ENCODE measurements around the gene CCL20. TPM values are rescaled to one million over a fixed set of nuclear protein-coding genes. Genes with fewer than 3 reads are reported as not detected.

Gene CCL20
- total and polyA plus RNA-seq, 2 donors (not counting 3 experiments of a cell fraction or from before 2014, with no cell fraction given) = 0.32 TPM; not detected in 1

DNA sequence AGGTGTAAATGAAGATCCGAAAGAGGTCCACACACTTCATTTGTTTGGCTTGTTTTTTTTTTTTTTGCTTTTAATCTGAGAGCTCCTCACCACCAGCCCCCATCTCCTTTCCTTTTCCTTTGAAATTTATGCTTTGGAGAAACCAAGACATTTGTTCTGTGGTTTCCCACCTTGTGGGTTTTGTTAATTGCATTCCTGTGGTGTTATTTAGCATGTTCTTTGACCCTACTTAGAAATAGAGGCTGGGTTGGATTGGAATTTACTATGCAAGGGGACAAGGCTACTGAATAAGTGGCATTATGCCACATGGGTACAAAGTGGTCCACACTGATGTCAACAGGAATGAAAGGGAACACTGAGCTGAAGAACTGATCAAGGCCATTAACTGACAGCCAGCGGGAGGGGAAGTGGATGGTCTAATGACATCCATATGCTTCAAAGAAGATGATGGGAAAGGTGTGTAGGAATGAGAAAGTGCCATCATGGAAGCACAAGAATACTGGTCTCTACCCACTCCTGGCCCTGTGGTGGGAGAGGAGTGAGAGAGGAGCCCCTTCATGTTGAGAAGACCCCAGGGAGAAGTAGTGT is 8.9 kb downstream of the CCL20 start:
- Histone ChIP-seq H3K27me3 (ENCODE audit: control insufficient read depth in 2 of 2, insufficient read depth in 2 of 2, low read length in 2 of 2) (no peaks in the 10 kb centered on the region), H3K4me2 (ENCODE audit: insufficient read depth, low read length) (no peak overlapping the region), H2AFZ (ENCODE audit: low read depth, low read length) (no peak overlapping the region), H3K79me2 (ENCODE audit: control insufficient read depth, insufficient read depth, low read length) (no peaks in the 10 kb centered on the region), H3K4me1 (ENCODE audit: control insufficient read depth, extremely low read depth, insufficient read depth, low read length) (peaks cover 18% of the 10 kb centered on the region), H3K9me3 (replicated peaks; ENCODE audit: control insufficient read depth, insufficient read depth, low read length) (no peaks in the 10 kb centered on the region), H3K9ac (replicated peaks; ENCODE audit: extremely low read depth, insufficient read depth, low read length) (no peak overlapping the region), H3K4me3 (replicated peaks in 1 of 3; ENCODE audit: insufficient read depth in 1 of 3, low read depth in 1 of 3, low read length in 3 of 3) (no peak overlapping the region), H4K20me1 (replicated peaks; ENCODE audit: control insufficient read depth, extremely low read depth, insufficient read depth, low read length) (no peaks in the 10 kb centered on the region), H3K27ac (ENCODE audit: insufficient read depth, low read depth, low read length) (no peak overlapping the region), H3K9me1 (replicated peaks; ENCODE audit: control insufficient read depth, extremely low read depth, insufficient read depth, low read length) (no peaks in the 10 kb centered on the region), H3K36me3 (ENCODE audit: control insufficient read depth in 2 of 2, extremely low read depth in 1 of 2, insufficient read depth in 2 of 2, low read length in 2 of 2) (no peaks in the 10 kb centered on the region)
- DNase-seq (ENCODE audit: low read depth, low spot score) (no peak), FAIRE-seq (no peak)
- dilution Hi-C loops (cut with MboI; ENCODE audit: extremely low pct_ligation_motif_present, low sequenced_read_pairs) = no loop called here
- ChIA-PET CTCF (interaction anchor here (1.2 to 1.4 kb wide), 2 partner anchors 40 to 68 kb away, joined by 3 to 7 read pairs; no protein-coding TSS in a partner anchor), POLR2A (no interaction called here)
- BruUV-seq (replicated peaks) = no TSS peak
- no peak for TF ChIP-seq GATA2 (IDR thresholded peaks at IDR 0.05; ENCODE audit: insufficient read depth, insufficient read length, low read depth, low read length)
- no peak for TF ChIP-seq POLR2A (IDR thresholded peaks at IDR 0.05; ENCODE audit: low read depth, low read length)
- TF ChIP-seq, protein P1, sequence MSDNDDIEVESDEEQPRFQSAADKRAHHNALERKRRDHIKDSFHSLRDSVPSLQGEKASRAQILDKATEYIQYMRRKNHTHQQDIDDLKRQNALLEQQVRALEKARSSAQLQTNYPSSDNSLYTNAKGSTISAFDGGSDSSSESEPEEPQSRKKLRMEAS (IDR thresholded peaks at IDR 0.05; ENCODE audit: insufficient read depth, insufficient read length) = no peak
- no peak for TF ChIP-seq POLR2AphosphoS5 (IDR thresholded peaks at IDR 0.05; ENCODE audit: insufficient read depth, low read depth, low read length)
- no peak for TF ChIP-seq MYC (IDR thresholded peaks at IDR 0.05; ENCODE audit: low read depth, low read length)
- no peak for TF ChIP-seq FOS (IDR thresholded peaks at IDR 0.05; ENCODE audit: borderline replicate concordance, insufficient read depth, low read length)
- TF ChIP-seq JUN (IDR thresholded peaks at IDR 0.05; ENCODE audit: borderline replicate concordance, insufficient read depth, insufficient read length, low read depth) = no peak
- no peak for TF ChIP-seq EZH2 (IDR thresholded peaks at IDR 0.05; ENCODE audit: borderline replicate concordance, low read depth, low read length, severe bottlenecking)
- TF ChIP-seq, protein P2, sequence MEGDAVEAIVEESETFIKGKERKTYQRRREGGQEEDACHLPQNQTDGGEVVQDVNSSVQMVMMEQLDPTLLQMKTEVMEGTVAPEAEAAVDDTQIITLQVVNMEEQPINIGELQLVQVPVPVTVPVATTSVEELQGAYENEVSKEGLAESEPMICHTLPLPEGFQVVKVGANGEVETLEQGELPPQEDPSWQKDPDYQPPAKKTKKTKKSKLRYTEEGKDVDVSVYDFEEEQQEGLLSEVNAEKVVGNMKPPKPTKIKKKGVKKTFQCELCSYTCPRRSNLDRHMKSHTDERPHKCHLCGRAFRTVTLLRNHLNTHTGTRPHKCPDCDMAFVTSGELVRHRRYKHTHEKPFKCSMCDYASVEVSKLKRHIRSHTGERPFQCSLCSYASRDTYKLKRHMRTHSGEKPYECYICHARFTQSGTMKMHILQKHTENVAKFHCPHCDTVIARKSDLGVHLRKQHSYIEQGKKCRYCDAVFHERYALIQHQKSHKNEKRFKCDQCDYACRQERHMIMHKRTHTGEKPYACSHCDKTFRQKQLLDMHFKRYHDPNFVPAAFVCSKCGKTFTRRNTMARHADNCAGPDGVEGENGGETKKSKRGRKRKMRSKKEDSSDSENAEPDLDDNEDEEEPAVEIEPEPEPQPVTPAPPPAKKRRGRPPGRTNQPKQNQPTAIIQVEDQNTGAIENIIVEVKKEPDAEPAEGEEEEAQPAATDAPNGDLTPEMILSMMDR (IDR thresholded peaks at IDR 0.05; ENCODE audit: extremely low read depth in 1 of 2, insufficient read depth in 1 of 2, low read depth in 1 of 2, low read length in 2 of 2) = no peak
- intact Hi-C loops (cut with micrococcal nuclease) = no loop called here
